PC-9 (cell line): ENCODE measurements around the gene DPPA3. TPM values are rescaled to one million over a fixed set of nuclear protein-coding genes. Genes with fewer than 3 reads are reported as not detected.

Source experiments
- BruUV-seq: library from RNA; stranded (reverse); fragments of 400-500 nt; replicated peaks from 2 replicates; lab custom pipeline; 2021; lab: Mats Ljungman, UMichigan
- CTCF ChIA-PET: fragments of 300-600 bp; sonication (Branson Sonifier 250); formaldehyde crosslinking; loops from one replicate; lab custom pipeline; 2022; ENCODE audit warnings: antibody characterized with exemption; lab: Charles Lee
- POLR2A ChIA-PET: fragments of 300-600 bp; sonication (Branson Sonifier 250); formaldehyde crosslinking; loops from one replicate; lab custom pipeline; 2022; ENCODE audit warnings: antibody characterized with exemption; ENCODE audit not compliant: unreplicated experiment; lab: Charles Lee
- DNase-seq, 2 experiments: peaks; one replicate each; pipeline versions ENCODE4 v3.0.0 to v3.0.0-alpha.2; 2015 to 2022; ENCODE audit warnings: mixed read lengths in 1 of 2
- H2AFZ ChIP-seq: fragments of 200-600 bp; sonication (generic); 2 replicates; pipeline ENCODE4 v1.8.1; 2017; ENCODE audit warnings: antibody characterized with exemption
- H3F3A ChIP-seq: fragments of 200-600 bp; sonication (generic); 2 replicates; pipeline ENCODE4 v1.8.1; 2017; ENCODE audit warnings: antibody characterized with exemption, mild to moderate bottlenecking, low read depth; ENCODE audit not compliant: insufficient read depth
- H3K27ac ChIP-seq: fragments of 200-600 bp; sonication (generic); 2 replicates; pipeline ENCODE4 v1.6.1; 2016; ENCODE audit warnings: mixed run types
- H3K27me3 ChIP-seq: fragments of 200-600 bp; sonication (generic); 2 replicates; pipeline ENCODE4 v1.6.1; 2016; ENCODE audit warnings: low read depth, mixed run types; ENCODE audit not compliant: insufficient read depth
- H3K36me3 ChIP-seq: fragments of 200-600 bp; sonication (generic); 2 replicates; pipeline ENCODE4 v1.6.1; 2016; ENCODE audit warnings: low read depth, mixed run types
- H3K4me1 ChIP-seq: fragments of 200-600 bp; sonication (generic); replicated peaks from 2 replicates; pipeline ENCODE4 v1.6.1; 2016; ENCODE audit warnings: mixed run types; ENCODE audit not compliant: insufficient read depth
- H3K4me2 ChIP-seq: fragments of 200-600 bp; sonication (generic); 2 replicates; pipeline ENCODE4 v1.6.1; 2017; ENCODE audit warnings: mixed run types
- H3K4me3 ChIP-seq: fragments of 200-600 bp; sonication (generic); 2 replicates; pipeline ENCODE4 v1.6.1; 2016; ENCODE audit warnings: mixed run types
- H3K79me2 ChIP-seq: fragments of 200-600 bp; sonication (generic); 2 replicates; pipeline ENCODE4 v1.6.1; 2017; ENCODE audit warnings: low read depth, mixed run types
- H3K9me2 ChIP-seq: fragments of 200-600 bp; sonication (generic); 2 replicates; pipeline ENCODE4 v1.8.1; 2017; ENCODE audit warnings: mild to moderate bottlenecking; ENCODE audit not compliant: insufficient read depth
- H3K9me3 ChIP-seq: fragments of 200-600 bp; sonication (generic); 2 replicates; pipeline ENCODE4 v1.8.1; 2016; ENCODE audit warnings: low read depth; ENCODE audit not compliant: insufficient read depth
- H4K20me1 ChIP-seq: fragments of 200-600 bp; sonication (generic); 2 replicates; pipeline ENCODE4 v1.8.1; 2017; ENCODE audit not compliant: insufficient read depth
- EZH2 ChIP-seq: fragments of 200-600 bp; sonication (generic); IDR thresholded peaks from 2 replicates; pipeline ENCODE4 v1.8.0; 2017; ENCODE audit warnings: antibody characterized with exemption, low read depth
- intact Hi-C: fragments of 100-400 bp; cut with micrococcal nuclease; formaldehyde crosslinking; loops from one replicate; pipeline ENCODE4 v1.10.0; 2022; ENCODE audit not compliant: unreplicated experiment
- total RNA-seq: library from RNA; stranded (reverse); gene quantifications from 2 replicates; pipeline ENCODE4 v1.2.3, GENCODE V29; 2021
- TF ChIP-seq, protein P1 (sequence below): fragments of 200-600 bp; sonication (generic); conservative IDR thresholded peaks from 2 replicates; pipeline ENCODE4 v1.6.1; 2017; ENCODE audit warnings: mixed run types, antibody characterized with exemption, mild to moderate bottlenecking, moderate library complexity

Gene DPPA3
- total RNA-seq, 1 experiment from 2014 or later: not detected

DNA sequence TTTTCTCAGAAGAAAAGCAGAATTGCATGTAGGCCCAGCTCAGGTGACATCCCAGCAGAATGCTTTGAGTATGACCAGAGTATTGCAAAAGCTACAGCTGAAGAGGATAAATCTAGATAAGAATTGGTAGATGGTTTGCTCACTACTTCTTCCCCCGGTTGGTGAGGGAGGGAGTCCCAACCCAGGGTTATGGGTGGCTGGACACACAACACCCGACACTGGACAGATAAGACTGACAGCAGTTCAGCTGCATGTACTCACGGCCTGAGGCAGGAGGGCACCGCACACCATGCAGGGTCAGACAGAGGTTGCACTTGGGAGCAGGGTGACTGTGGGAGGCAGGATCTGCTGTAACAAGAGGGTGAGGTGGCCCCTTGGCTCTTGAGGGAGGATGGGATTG, 37.6 kb downstream of the DPPA3 start:
- Histone ChIP-seq H3K4me2 (no peak overlapping the region), H3F3A (no peaks in the 10 kb centered on the region), H3K79me2 (no peaks in the 10 kb centered on the region), H3K36me3 (no peaks in the 10 kb centered on the region), H3K4me1 (no peaks in the 10 kb centered on the region), H2AFZ (no peak overlapping the region), H3K9me2 (no peaks in the 10 kb centered on the region), H3K9me3 (no peaks in the 10 kb centered on the region), H4K20me1 (no peaks in the 10 kb centered on the region), H3K4me3 (no peak overlapping the region), H3K27ac (no peak overlapping the region), H3K27me3 (no peaks in the 10 kb centered on the region)
- no TSS peak for BruUV-seq
- ChIA-PET POLR2A (no interaction called here), CTCF (no interaction called here)
- no peak for DNase-seq
- intact Hi-C loops: no loop called here
- TF ChIP-seq, protein P1, sequence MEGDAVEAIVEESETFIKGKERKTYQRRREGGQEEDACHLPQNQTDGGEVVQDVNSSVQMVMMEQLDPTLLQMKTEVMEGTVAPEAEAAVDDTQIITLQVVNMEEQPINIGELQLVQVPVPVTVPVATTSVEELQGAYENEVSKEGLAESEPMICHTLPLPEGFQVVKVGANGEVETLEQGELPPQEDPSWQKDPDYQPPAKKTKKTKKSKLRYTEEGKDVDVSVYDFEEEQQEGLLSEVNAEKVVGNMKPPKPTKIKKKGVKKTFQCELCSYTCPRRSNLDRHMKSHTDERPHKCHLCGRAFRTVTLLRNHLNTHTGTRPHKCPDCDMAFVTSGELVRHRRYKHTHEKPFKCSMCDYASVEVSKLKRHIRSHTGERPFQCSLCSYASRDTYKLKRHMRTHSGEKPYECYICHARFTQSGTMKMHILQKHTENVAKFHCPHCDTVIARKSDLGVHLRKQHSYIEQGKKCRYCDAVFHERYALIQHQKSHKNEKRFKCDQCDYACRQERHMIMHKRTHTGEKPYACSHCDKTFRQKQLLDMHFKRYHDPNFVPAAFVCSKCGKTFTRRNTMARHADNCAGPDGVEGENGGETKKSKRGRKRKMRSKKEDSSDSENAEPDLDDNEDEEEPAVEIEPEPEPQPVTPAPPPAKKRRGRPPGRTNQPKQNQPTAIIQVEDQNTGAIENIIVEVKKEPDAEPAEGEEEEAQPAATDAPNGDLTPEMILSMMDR: no peak
- no peak for TF ChIP-seq EZH2

DNA sequence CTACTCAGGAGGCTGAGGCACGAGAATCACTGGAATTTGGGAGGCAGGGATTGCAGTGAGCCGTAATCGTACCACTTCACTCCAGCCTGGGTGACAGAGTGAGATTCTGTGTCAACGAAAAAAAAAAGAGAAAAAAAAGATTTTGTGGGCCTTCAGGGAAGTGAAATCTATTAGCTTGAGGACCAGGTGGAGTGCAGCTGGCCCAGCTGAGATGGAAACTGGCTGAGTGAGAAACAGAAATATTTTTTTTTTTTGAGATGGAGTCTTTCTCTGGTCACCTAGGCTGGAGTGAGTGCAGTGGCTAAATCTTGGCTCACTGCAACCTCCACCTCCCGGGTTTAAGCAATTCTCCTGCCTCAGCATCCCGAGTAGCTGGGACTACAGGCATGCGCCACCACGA, 38.2 kb downstream of the DPPA3 start:
- TF ChIP-seq, protein P1: no peak
- H4K20me1 ChIP-seq: no peaks in the 10 kb centered on the region
- no TSS peak for BruUV-seq
- no peak overlapping the region for H3K4me3 ChIP-seq
- POLR2A ChIA-PET: no interaction called here
- no peak overlapping the region for H3K27ac ChIP-seq
- no peak overlapping the region for H2AFZ ChIP-seq
- intact Hi-C loops: no loop called here
- no peaks in the 10 kb centered on the region for H3F3A ChIP-seq
- no peaks in the 10 kb centered on the region for H3K9me2 ChIP-seq
- no peak for DNase-seq
- no peak overlapping the region for H3K4me2 ChIP-seq
- no peaks in the 10 kb centered on the region for H3K27me3 ChIP-seq
- CTCF ChIA-PET: no interaction called here
- no peaks in the 10 kb centered on the region for H3K9me3 ChIP-seq
- H3K4me1 ChIP-seq: no peaks in the 10 kb centered on the region
- H3K79me2 ChIP-seq: no peaks in the 10 kb centered on the region
- H3K36me3 ChIP-seq: no peaks in the 10 kb centered on the region

DNA sequence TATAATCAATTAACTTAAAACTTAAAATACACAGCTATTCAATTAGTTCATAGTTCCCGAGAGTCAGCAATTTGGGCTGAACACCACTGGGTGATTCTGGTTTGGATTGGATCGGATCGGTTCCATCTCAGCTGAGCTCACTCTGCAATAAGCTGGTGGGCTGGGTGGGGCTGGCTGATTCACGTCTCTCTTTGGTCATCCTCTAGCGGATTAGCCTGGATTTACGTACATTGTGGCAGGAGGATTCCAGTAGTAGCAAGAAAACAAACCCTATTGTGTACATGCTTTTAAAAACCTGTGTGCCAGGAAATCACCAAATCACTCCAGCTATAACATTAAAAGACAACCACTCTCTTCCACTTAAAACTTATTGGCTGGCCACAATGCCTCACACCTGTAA, 39.1 kb downstream of the DPPA3 start:
- BruUV-seq: no TSS peak
- Histone ChIP-seq H3K9me3 (no peaks in the 10 kb centered on the region), H3K27me3 (no peaks in the 10 kb centered on the region), H3K36me3 (no peaks in the 10 kb centered on the region), H3K4me3 (no peak overlapping the region), H3K27ac (no peak overlapping the region), H3K4me2 (no peak overlapping the region), H3K79me2 (no peaks in the 10 kb centered on the region), H4K20me1 (no peaks in the 10 kb centered on the region), H3K9me2 (no peaks in the 10 kb centered on the region), H3K4me1 (no peaks in the 10 kb centered on the region), H2AFZ (no peak overlapping the region), H3F3A (no peaks in the 10 kb centered on the region)
- CTCF ChIA-PET: no interaction called here
- POLR2A ChIA-PET: no interaction called here
- no peak for DNase-seq
- intact Hi-C loops: no loop called here
- no peak for TF ChIP-seq EZH2
- TF ChIP-seq, protein P1: no peak
